NCI-H460 (cell line): Measurements from ENCODE around the gene PTPRO. TPM values are rescaled to one million over a fixed set of nuclear protein-coding genes. Genes with fewer than 3 reads are reported as not detected.

ENCODE experiments used
- DNase-seq: peaks from one replicate; pipeline ENCODE4 v3.0.0-alpha.2; 2016; ENCODE audit warnings: low read depth; ENCODE audit errors: extremely low read depth
- total RNA-seq: library from RNA; depleted of rRNA; stranded (reverse); fragments of >200 nt; shearing (Covaris generic); gene quantifications from 2 replicates; pipeline ENCODE4 v1.2.3, GENCODE V29; 2014

The PTPRO gene
- total RNA-seq, 1 experiment from 2014 or later: not detected

GRCh38 chr12:15520844-15521243, 198.5 kb downstream of the PTPRO start:
- DNase-seq: no peak

GRCh38 chr12:15522574-15523187, 200.4 kb downstream of the PTPRO start:
- peak; percentile 49 for DNase-seq

- no peak for DNase-seq
Measured at GRCh38 chr12:15525441-15525840, 203.1 kb downstream of the PTPRO start.

GRCh38 chr12:15526033-15526432, 203.7 kb downstream of the PTPRO start:
- no peak for DNase-seq

GRCh38 chr12:15527201-15528080, 205.1 kb downstream of the PTPRO start:
- no peak for DNase-seq

- DNase-seq: no peak
Measured at GRCh38 chr12:15528666-15529065, 206.4 kb downstream of the PTPRO start.

- no peak for DNase-seq
Measured at GRCh38 chr12:15530361-15530760, 208.1 kb downstream of the PTPRO start.

- DNase-seq: peak; percentile 40
Measured at GRCh38 chr12:15532364-15532977, 210.2 kb downstream of the PTPRO start.

GRCh38 chr12:15534322-15534721, 212.0 kb downstream of the PTPRO start:
- no peak for DNase-seq

- no peak for DNase-seq
Measured at GRCh38 chr12:15534874-15535273, 212.6 kb downstream of the PTPRO start.

GRCh38 chr12:15535352-15535781, 213.1 kb downstream of the PTPRO start:
- no peak for DNase-seq

- DNase-seq: no peak
Measured at GRCh38 chr12:15536446-15536845, 214.1 kb downstream of the PTPRO start.

- no peak for DNase-seq
Measured at GRCh38 chr12:15538881-15539280, 216.6 kb downstream of the PTPRO start.

GRCh38 chr12:15540005-15540404, 217.7 kb downstream of the PTPRO start:
- DNase-seq: no peak

GRCh38 chr12:15540469-15540872, 218.2 kb downstream of the PTPRO start:
- no peak for DNase-seq

- DNase-seq: no peak
Measured at GRCh38 chr12:15541996-15542631, 219.8 kb downstream of the PTPRO start.

GRCh38 chr12:15543347-15543746, 221.0 kb downstream of the PTPRO start:
- no peak for DNase-seq

- no peak for DNase-seq
Measured at GRCh38 chr12:15544589-15544988, 222.3 kb downstream of the PTPRO start.

GRCh38 chr12:15545334-15545733, 223.0 kb downstream of the PTPRO start:
- DNase-seq: no peak

- no peak for DNase-seq
Measured at GRCh38 chr12:15546102-15546701, 223.9 kb downstream of the PTPRO start.

- DNase-seq: no peak
Measured at GRCh38 chr12:15547063-15547462, 224.8 kb downstream of the PTPRO start.
